ENCODE measurements around the gene DNAJB8.

DNA sequence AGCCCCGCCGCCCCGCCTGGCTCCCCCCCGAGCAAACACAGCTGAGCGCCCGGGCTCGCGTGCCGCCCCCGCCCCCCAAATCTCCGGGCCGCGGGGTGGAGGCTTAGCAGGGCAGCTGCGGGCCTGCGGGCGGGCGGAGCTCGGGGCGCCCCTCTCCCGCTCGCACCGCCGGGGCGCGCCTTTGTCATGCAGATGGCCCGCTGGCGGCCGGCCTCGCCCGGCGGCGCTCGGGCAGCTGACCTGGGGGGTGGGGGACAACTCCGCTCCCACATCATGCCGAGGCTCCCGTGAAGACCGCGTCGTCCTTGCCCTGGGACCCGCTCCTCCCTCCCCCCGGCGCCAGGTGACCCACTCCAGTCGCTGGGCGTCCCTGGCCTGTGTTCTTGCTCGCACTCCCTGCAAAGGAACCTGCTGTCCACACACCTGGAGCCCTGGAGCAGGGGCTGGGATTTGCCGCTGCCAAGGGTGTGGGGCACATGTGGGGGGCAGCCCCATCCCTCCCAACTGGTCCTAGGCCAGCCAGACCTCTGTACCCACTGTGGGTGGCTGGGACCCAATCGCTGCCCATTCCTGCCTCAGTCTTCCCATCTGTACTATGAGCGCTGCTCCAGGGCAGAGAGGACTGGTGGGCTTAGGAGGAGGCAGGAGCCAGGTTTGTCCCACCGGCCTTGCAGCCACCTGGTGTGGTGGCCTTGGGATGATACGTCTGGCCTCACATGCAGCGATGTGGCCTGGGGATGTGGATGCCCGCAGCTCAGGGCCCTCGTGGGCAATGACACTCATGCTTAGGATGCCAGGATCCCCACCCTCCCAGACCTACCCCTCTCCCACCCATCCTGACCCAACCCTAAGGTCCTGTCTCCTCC is 33.5 kb downstream of the DNAJB8 start:
- TF ChIP-seq POLR2A (IDR thresholded peaks at IDR 0.05) (no peak), EP300 (IDR thresholded peaks at IDR 0.05) (no peak), POLR2AphosphoS5 (IDR thresholded peaks at IDR 0.05) (no peak)
- TF ChIP-seq, protein P1, sequence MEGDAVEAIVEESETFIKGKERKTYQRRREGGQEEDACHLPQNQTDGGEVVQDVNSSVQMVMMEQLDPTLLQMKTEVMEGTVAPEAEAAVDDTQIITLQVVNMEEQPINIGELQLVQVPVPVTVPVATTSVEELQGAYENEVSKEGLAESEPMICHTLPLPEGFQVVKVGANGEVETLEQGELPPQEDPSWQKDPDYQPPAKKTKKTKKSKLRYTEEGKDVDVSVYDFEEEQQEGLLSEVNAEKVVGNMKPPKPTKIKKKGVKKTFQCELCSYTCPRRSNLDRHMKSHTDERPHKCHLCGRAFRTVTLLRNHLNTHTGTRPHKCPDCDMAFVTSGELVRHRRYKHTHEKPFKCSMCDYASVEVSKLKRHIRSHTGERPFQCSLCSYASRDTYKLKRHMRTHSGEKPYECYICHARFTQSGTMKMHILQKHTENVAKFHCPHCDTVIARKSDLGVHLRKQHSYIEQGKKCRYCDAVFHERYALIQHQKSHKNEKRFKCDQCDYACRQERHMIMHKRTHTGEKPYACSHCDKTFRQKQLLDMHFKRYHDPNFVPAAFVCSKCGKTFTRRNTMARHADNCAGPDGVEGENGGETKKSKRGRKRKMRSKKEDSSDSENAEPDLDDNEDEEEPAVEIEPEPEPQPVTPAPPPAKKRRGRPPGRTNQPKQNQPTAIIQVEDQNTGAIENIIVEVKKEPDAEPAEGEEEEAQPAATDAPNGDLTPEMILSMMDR (IDR thresholded peaks at IDR 0.05), result no peak
